Caco-2 (cell line): ENCODE results near the gene COL12A1. TPM values are rescaled to one million over a fixed set of nuclear protein-coding genes. Genes with fewer than 3 reads are reported as not detected.

Source experiments
- BruUV-seq: library from RNA; stranded (reverse); fragments of 400-500 nt; replicated peaks from 2 replicates; lab custom pipeline; 2021; lab: Mats Ljungman, UMichigan
- CTCF ChIA-PET: fragments of 300-600 bp; sonication (Branson Sonifier 250); formaldehyde crosslinking; loops from one replicate; lab custom pipeline; 2022; ENCODE audit warnings: antibody characterized with exemption; lab: Charles Lee
- POLR2A ChIA-PET: fragments of 300-600 bp; sonication (Branson Sonifier 250); formaldehyde crosslinking; loops from one replicate; lab custom pipeline; 2022; ENCODE audit warnings: antibody characterized with exemption; lab: Charles Lee
- DNase-seq, 2 experiments: peaks; one replicate each; pipeline versions ENCODE4 v3.0.0 to v3.0.0-alpha.2; 2020 to 2022
- H3K27me3 ChIP-seq: replicated peaks from 2 replicates; pipeline ENCODE4 v1.6.0; 2011; ENCODE audit warnings: low read length; ENCODE audit not compliant: control insufficient read depth, insufficient read depth
- H3K36me3 ChIP-seq: 2 replicates; pipeline ENCODE4 v1.5.1; 2011; ENCODE audit warnings: low read length; ENCODE audit not compliant: control insufficient read depth, insufficient read depth
- H3K4me1 ChIP-seq: fragments of 250-450 bp; sonication (Bioruptor Pico); 2 replicates; pipeline ENCODE4 v1.5.1; 2020; ENCODE audit warnings: mild to moderate bottlenecking
- H3K4me3 ChIP-seq: 2 replicates; pipeline ENCODE4 v1.5.1; 2011; ENCODE audit warnings: low read depth, mild to moderate bottlenecking, control low read depth, low read length
- H3K9me3 ChIP-seq: fragments of 250-450 bp; sonication (Bioruptor Pico); 2 replicates; pipeline ENCODE4 v1.5.1; 2020; ENCODE audit warnings: mild to moderate bottlenecking, moderate library complexity
- H3K27ac Mint-ChIP-seq: one replicate; pipeline ENCODE4 v1.8.0; 2022; ENCODE audit warnings: mixed read lengths; ENCODE audit not compliant: unreplicated experiment
- H3K27me3 Mint-ChIP-seq: one replicate; pipeline ENCODE4 v1.8.0; 2022; ENCODE audit warnings: mixed read lengths; ENCODE audit not compliant: insufficient read depth, unreplicated experiment
- H3K36me3 Mint-ChIP-seq: one replicate; pipeline ENCODE4 v1.8.0; 2022; ENCODE audit warnings: mild to moderate bottlenecking, mixed read lengths; ENCODE audit not compliant: insufficient read depth, unreplicated experiment
- H3K4me1 Mint-ChIP-seq: one replicate; pipeline ENCODE4 v1.8.0; 2022; ENCODE audit warnings: low read depth, mixed read lengths; ENCODE audit not compliant: unreplicated experiment
- H3K4me3 Mint-ChIP-seq: one replicate; pipeline ENCODE4 v1.8.0; 2022; ENCODE audit warnings: mild to moderate bottlenecking, moderate library complexity, mixed read lengths; ENCODE audit not compliant: unreplicated experiment
- H3K9me3 Mint-ChIP-seq: one replicate; pipeline ENCODE4 v1.8.0; 2022; ENCODE audit warnings: mixed read lengths; ENCODE audit not compliant: unreplicated experiment
- CTCF ChIP-seq, 2 experiments: fragments of 200-600 bp in 1 of 2; IDR thresholded peaks; 1 replicate in 1 of 2; 2 replicates in 1 of 2; pipeline versions ENCODE4 v1.5.1 to v1.8.0; 2011 to 2022; ENCODE audit warnings: antibody characterized with exemption in 1 of 2, control low read depth in 1 of 2, inconsistent platforms in 1 of 2, low read depth in 1 of 2, low read length in 1 of 2, mild to moderate bottlenecking in 1 of 2, moderate library complexity in 1 of 2; ENCODE audit not compliant: insufficient read depth in 1 of 2, severe bottlenecking in 1 of 2, unreplicated experiment in 1 of 2
- intact Hi-C: fragments of 100-400 bp; cut with micrococcal nuclease; formaldehyde crosslinking; loops from one replicate; pipeline ENCODE4 v1.10.0; 2022; ENCODE audit not compliant: unreplicated experiment
- total RNA-seq: library from RNA; stranded (reverse); gene quantifications from 2 replicates; pipeline ENCODE4 v1.2.3, GENCODE V29; 2022

COL12A1 gene
- total RNA-seq, 1 experiment from 2014 or later, result 68.0 TPM

- H3K4me3 ChIP-seq, result no peak overlapping the region
- DNase-seq, result no peak
- no TSS peak for BruUV-seq
- Mint-ChIP-seq H3K27ac (no peak overlapping the region), H3K9me3 (no peaks in the 10 kb centered on the region), H3K27me3 (no peaks in the 10 kb centered on the region), H3K4me1 (no peaks in the 10 kb centered on the region), H3K4me3 (no peak overlapping the region), H3K36me3 (peaks cover 38% of the 10 kb centered on the region)
- no peaks in the 10 kb centered on the region for H3K36me3 ChIP-seq
- H3K27me3 ChIP-seq, result no peaks in the 10 kb centered on the region
- H3K4me1 ChIP-seq, result no peaks in the 10 kb centered on the region
- CTCF ChIA-PET, result no interaction called here
- intact Hi-C loops, result no loop called here
- no peaks in the 10 kb centered on the region for H3K9me3 ChIP-seq
- TF ChIP-seq CTCF (IDR thresholded peaks at IDR 0.05; ENCODE audit: insufficient read depth in 1 of 2, low read depth in 1 of 2, low read length in 1 of 2, severe bottlenecking in 1 of 2, unreplicated experiment in 1 of 2), result no peak
- POLR2A ChIA-PET, result no interaction called here
Observed at GRCh38 chr6:75145976-75146375, 59.9 kb downstream of the COL12A1 start.

GRCh38 chr6:75145211-75145610, 60.6 kb downstream of the COL12A1 start:
- Mint-ChIP-seq H3K27ac (no peak overlapping the region), H3K27me3 (no peaks in the 10 kb centered on the region)

GRCh38 chr6:75144386-75144785, 61.5 kb downstream of the COL12A1 start:
- H3K36me3 ChIP-seq, result no peaks in the 10 kb centered on the region
- no peaks in the 10 kb centered on the region for H3K9me3 ChIP-seq
- POLR2A ChIA-PET, result no interaction called here
- no peak overlapping the region for H3K4me3 ChIP-seq
- DNase-seq, result no peak
- no peak for TF ChIP-seq CTCF (IDR thresholded peaks at IDR 0.05; ENCODE audit: insufficient read depth in 1 of 2, low read depth in 1 of 2, low read length in 1 of 2, severe bottlenecking in 1 of 2, unreplicated experiment in 1 of 2)
- Mint-ChIP-seq H3K4me3 (no peak overlapping the region), H3K27me3 (no peaks in the 10 kb centered on the region), H3K9me3 (no peaks in the 10 kb centered on the region), H3K36me3 (peaks cover 35% of the 10 kb centered on the region), H3K4me1 (no peaks in the 10 kb centered on the region), H3K27ac (no peak overlapping the region)
- CTCF ChIA-PET, result no interaction called here
- intact Hi-C loops, result no loop called here
- H3K27me3 ChIP-seq, result no peaks in the 10 kb centered on the region
- no peaks in the 10 kb centered on the region for H3K4me1 ChIP-seq
- BruUV-seq, result no TSS peak

More at GRCh38 chr6:75145211-75145610, 60.6 kb downstream of the COL12A1 start:
- no peak for TF ChIP-seq CTCF (IDR thresholded peaks at IDR 0.05; ENCODE audit: insufficient read depth in 1 of 2, low read depth in 1 of 2, low read length in 1 of 2, severe bottlenecking in 1 of 2, unreplicated experiment in 1 of 2)
- BruUV-seq, result no TSS peak
- Mint-ChIP-seq H3K36me3 (peaks cover 41% of the 10 kb centered on the region), H3K9me3 (no peaks in the 10 kb centered on the region), H3K4me1 (no peaks in the 10 kb centered on the region), H3K4me3 (no peak overlapping the region)
- ChIA-PET POLR2A (no interaction called here), CTCF (interaction anchor here (0.9 kb wide), 1 partner anchor 59 kb away, joined by 3 read pairs; no protein-coding TSS in a partner anchor)
- Histone ChIP-seq H3K4me3 (no peak overlapping the region), H3K9me3 (no peaks in the 10 kb centered on the region), H3K36me3 (no peaks in the 10 kb centered on the region), H3K4me1 (no peaks in the 10 kb centered on the region), H3K27me3 (no peaks in the 10 kb centered on the region)
- intact Hi-C loops, result no loop called here
- no peak for DNase-seq
